ENCODE measurements around the gene GUCY2F. TPM values are rescaled to one million over a fixed set of nuclear protein-coding genes. Genes with fewer than 3 reads are reported as not detected.
A peak's percentile ranks its signal among the peaks of the same experiment; 100 is the strongest.

Gene GUCY2F
- total RNA-seq (2014; rRNA removed; shearing (Covaris generic)): not detected in 2 replicates

DNA sequence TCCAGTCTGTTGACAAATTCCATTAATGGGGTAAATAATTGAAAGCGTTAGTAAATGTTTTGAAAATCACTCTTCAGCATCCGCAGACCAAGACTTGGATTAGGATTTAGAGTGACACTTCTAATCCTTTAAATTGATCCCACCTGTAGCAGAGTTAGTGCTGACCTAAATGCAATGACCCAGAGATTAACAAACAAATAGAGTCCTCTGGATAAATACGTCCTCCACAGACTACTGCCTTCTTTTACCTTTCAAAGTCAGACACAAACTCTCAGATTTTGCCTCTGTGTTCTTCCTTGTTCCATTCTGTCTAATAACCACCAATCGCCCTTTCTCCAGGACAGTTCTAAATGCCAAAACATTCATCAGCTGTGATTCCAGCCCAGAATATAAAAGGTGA is at the start of gene GUCY2F:
Gene GUCY2F, minus strand, starts transcription at position 101 of the 400 bp plus-strand sequence. CDS start 6,150 bp downstream, outside the sequence.
- no peak for DNase-seq (ENCODE audit: low spot score)

DNA sequence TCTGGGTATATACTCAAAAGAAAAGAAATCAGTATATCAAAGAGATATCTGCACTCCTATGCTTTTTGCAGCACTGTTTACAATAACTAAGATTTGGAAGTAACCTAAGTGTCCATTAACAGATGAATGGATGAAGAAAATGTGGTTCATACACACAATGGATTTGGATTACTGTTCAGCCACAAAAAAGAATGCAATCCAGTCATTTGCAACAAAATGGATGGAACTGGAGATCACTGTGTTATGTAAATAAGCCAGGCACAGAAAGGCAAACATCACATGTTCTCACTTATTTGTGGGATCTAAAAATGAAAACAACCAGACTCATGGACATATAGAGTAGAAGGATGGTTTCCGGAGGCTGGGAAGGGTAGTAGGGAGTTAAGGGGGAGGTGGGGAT is 37.1 kb upstream of the GUCY2F start:
- DNase-seq (ENCODE audit: low spot score): no peak

GRCh38 chrX:109511113-109511512 is 29.2 kb upstream of the GUCY2F start:
- no peak for DNase-seq (ENCODE audit: low spot score)

GRCh38 chrX:109508915-109509314 is 27.0 kb upstream of the GUCY2F start:
- no peak for DNase-seq (ENCODE audit: low spot score)

- DNase-seq (ENCODE audit: low spot score): no peak
Observed at GRCh38 chrX:109501176-109501575, 19.3 kb upstream of the GUCY2F start.

- no peak for DNase-seq (ENCODE audit: low spot score)
Observed at GRCh38 chrX:109498434-109498833, 16.5 kb upstream of the GUCY2F start.

- no peak for DNase-seq (ENCODE audit: low spot score)
Observed at GRCh38 chrX:109489174-109489573, 7.3 kb upstream of the GUCY2F start.

- DNase-seq (ENCODE audit: low spot score): no peak
Observed at GRCh38 chrX:109487640-109488039, 5.8 kb upstream of the GUCY2F start.

DNA sequence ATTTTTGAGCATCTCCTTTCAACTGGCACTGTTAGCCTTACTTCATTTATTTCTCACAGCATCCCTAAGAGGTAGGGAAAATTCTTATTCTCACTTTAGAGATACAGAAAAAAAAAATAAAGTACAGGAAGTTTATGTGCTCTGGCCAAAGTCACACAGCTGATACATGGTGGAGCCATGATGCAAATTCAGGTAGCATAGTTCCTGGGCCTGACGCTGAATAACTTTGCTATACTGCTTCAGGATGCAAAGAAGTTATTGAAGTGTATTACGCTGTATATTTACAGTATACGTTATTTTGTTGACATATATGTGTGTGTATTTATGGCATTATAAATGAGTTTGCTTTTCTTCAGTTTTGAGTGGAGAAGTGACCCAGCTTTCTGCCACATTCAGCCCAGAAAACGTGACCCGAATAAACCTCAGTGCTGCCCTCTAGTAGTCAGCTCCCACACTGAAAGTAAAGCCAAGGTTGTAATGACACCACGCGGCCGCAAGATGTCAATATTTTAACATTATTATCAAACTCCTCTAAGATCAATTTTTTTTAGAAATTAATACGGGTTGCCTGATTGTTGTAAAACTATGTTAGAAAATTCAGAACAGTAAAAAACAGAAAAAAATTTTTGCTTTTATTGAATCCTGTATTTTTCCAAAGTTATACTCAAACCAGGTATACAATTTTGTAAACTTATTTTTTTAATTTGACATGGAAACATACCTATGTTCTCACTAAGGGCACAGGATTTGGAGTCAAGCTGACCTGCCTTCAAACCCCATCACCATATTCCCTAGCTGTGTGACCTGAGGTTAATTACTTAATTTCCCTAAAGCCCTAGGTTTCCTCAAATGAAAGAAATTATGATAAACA is 3.8 kb upstream of the GUCY2F start:
- peak; percentile 84 for DNase-seq (ENCODE audit: low spot score)

- DNase-seq (ENCODE audit: low spot score): no peak
Observed at GRCh38 chrX:109484886-109485285, 3.0 kb upstream of the GUCY2F start.

DNA sequence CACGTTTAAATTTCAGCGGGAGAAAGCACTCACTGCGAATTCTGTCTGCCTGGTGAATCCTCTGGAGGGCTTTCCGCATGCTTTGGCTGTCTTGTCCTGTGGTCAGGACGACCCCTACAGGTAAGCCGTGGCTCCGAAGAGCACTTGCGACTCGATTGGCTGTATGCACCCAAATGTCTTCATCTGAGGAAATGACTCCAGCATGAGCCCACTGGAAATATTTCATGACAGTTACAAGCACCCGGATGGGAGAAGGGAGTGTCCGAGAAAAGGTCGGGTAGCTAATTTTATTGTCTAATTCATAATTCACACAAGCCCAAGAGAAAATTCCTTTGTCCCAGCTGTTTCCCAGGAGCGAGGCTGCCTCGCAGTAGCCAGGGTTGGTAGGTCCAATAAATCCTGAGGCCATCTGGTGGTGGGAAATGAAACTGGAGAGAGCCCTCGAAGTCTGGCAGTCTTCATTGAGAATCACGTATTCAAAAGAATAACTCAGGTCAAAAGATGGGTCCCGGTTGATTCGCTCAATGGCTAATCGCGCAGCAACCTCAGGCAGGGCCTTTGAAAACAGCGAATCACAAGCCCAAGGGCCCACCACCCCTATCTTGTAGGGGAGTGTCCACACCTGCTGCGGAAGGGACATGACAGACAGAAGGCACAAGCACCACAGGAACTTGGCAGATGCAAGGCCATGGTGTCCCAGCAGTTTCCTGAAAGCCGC is 6.6 kb downstream of the GUCY2F start:
- peak; percentile 55 for DNase-seq (ENCODE audit: low spot score)

DNA sequence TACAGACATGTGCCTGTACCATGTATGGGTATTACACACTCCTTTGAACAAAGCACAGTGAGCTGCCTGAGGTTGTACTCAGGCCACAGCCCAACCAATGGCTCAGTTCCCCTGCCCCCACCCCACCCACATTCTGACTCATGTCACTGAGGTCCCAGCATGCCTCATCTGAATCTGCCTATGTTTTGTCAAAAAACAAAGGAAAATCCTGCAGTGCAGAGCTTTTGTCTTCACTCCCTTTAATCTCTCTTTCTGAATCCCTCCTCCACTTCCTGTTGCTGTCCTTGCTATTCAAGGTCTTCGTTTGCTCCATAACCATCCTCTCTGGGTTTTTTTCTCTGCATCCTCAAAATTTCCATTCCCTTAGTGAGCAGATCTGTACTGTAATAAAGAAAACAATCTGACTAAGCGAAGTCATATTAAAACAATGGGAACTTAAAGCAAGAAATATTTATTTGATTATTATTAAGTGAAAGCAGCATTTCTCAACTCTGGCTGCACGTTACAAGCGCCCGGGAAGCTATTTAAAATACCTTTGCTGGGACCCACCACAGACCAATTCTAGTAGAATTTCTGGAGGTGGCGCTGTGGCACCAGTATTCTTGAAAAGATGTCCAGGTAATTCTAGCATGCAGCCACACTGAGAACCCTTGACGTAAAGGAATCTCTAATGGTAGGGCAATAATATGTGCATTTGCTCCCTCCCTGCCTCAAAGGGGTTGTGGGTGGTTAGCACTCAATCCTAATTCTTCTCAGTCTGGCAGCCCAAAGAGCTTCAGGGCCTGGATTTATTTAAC is 8.7 kb downstream of the GUCY2F start:
- peak; percentile 52 for DNase-seq (ENCODE audit: low spot score)

- DNase-seq (ENCODE audit: low spot score): no peak
Observed at GRCh38 chrX:109464231-109464630, 17.7 kb downstream of the GUCY2F start.

DNA sequence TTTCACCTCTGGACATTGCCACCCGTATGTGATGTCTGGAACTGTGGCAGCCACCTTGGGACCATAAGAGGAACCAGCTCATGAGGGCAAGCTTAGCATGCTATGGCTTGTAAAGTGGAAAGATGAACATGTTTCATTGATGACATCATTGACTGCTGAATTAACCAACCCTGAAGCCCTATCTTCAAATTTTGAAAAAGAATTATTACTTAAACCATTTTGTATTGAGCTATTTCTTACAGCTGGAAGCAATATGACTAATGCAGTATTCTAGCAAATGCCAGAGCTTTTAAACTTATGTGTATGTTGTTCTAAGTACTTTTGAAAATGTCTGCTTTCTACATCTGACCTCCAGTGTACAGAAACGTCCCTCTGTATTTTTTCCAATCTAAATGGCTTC is 18.1 kb downstream of the GUCY2F start:
- no peak for DNase-seq (ENCODE audit: low spot score)

GRCh38 chrX:109448282-109448938 is 33.5 kb downstream of the GUCY2F start:
- no peak for DNase-seq (ENCODE audit: low spot score)

- DNase-seq (ENCODE audit: low spot score): no peak
Observed at GRCh38 chrX:109441266-109441665, 40.6 kb downstream of the GUCY2F start.

DNA sequence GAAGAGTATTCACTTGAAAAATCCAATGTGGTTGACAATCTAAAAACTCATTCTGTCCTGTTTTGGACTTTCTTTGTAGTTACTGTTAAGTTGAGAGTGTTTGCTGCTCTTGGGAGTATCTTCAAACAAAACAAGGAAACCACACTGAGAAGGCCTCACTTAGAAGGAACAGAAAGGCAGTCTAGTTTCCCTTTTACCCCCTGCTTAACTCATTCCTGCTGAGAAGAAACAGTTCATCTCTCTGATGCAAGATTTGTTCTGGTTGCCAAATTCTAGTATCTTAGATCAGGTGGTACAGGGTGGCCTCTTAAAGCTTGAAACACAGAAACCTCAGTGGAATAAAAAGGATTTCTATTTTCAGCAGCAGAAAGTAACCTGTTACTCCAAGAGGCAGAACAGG is 41.4 kb downstream of the GUCY2F start:
- no peak for DNase-seq (ENCODE audit: low spot score)

GRCh38 chrX:109409181-109409580 is 72.7 kb downstream of the GUCY2F start:
- DNase-seq (ENCODE audit: low spot score): no peak

GRCh38 chrX:109403922-109404321 is 78.0 kb downstream of the GUCY2F start:
- DNase-seq (ENCODE audit: low spot score): no peak

DNA sequence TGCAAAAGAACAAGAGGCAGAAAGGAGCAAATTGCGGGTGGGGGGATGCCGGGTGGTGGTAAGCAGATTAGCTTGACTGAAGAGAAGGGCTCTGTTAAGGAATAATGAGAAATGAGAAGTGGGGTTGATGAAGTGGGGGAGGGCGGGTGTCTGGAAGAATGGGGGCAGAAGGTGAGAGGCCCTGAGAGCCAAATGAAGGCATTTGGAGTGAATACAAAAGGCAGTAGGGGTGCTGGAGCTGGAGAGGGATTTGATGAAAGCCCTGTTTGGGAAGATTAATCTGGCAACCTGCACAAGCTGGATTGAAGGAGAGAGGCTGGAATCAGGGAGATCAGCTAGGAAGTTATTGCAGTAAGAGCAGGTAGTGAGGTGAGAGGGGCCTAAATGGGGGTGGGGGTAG is 82.1 kb downstream of the GUCY2F start:
- no peak for DNase-seq (ENCODE audit: low spot score)

- no peak for DNase-seq (ENCODE audit: low spot score)
Observed at GRCh38 chrX:109398833-109399232, 83.1 kb downstream of the GUCY2F start.
